HG02970 (cell line): Measurements from ENCODE around the gene HHIP.
A peak's percentile ranks its signal among the peaks of the same experiment; 100 is the strongest.

Experiments used
- ATAC-seq: cut with Tn5 transposase; IDR thresholded peaks from one replicate; pipeline ENCODE4 v1.9.1; 2021; ENCODE audit warnings: mild to moderate bottlenecking, moderate library complexity, moderate number of reproducible peaks; ENCODE audit not compliant: unreplicated experiment, low FRiP score

HHIP gene

DNA sequence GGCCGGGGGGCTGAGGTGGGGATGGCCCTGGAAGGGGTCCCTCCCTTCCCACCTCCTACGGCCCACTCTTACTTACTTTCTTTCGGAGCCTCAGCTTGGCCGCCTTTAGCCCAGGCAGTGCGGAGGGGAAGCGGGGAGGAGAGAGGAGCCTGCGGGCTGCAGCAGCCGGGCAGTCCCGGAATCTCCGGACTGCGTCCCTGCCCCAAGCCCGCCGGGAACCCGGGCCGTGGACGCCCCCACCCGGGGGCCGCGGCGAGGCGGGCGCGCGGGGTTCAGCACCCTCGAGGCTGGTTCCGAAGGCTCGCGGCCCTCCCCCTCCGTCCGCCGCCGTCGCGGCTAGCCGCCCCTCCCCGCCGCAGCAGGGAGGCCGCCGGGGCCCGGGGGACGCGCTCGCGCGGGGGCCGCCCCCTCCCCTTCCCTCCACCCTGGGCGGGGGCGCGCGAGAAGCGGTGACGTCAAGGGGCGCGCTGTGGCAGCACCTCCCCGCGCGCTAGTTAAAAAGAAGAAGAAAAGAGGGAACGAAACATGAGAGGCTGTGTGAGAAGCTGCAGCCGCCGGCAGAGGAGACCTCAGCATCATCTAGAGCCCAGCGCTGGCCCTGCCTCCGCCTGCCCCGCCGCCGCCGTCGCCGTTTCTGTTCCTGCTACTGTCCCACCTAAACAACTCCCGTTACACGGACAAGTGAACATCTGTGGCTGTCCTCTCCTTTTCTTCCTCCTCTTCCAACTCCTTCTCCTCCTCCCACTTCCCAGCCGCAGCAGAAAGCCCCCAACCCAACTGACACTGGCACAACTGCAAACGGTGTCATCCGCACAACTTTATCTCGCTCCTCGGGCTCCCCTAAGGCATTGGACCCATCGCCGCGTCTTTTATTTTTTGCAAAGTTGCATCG lies at the start of gene HHIP:
HHIP (plus strand) TSS at position 526 of the 892 bp plus-strand sequence. CDS start 520 bp downstream, outside the sequence.
- ATAC-seq, result no peak

GRCh38 chr4:144597171-144597570 lies 48.8 kb upstream of the HHIP start:
- no peak for ATAC-seq

DNA sequence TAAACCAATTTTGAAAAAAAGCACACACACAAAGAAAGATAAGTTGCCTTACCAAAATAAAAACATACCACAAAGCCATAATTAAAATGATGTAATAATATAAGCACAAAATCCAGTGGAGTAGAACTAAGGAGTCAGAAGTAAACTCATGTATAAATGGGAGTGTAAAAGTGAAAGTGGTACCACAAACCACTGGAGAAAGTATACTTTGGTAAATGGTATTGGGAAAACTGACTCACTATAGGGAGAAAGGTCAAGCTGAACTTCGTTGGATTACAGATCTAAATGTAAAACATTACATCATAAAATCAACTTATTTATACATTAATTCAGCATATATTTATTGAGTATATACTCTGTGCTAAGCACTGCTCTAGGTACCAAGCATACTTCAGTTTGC lies 46.3 kb upstream of the HHIP start:
- ATAC-seq, result no peak

DNA sequence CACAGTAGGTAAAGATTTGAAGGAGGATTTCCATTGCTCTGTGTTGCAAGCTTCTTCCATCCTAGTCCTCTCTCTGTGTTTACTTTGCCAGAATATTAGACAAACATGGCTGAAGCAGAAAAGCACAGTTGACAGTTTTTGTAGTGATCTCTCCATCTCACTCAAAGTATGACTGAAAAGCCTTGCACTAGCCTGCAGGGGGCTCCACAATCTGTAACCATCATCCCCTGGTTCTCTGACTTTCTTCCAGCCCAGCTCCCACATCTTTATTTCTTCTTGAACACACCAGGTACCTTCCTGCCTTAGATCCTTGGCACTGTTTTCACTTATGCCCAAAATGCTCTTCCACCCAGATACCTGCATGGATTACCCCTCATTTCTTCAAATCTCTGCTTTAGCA lies 34.1 kb upstream of the HHIP start:
- ATAC-seq, result no peak

- no peak for ATAC-seq
These were observed 30.9 kb upstream of the HHIP start for GRCh38 chr4:144614850-144615585.

GRCh38 chr4:144621681-144622080 lies 24.3 kb upstream of the HHIP start:
- no peak for ATAC-seq

DNA sequence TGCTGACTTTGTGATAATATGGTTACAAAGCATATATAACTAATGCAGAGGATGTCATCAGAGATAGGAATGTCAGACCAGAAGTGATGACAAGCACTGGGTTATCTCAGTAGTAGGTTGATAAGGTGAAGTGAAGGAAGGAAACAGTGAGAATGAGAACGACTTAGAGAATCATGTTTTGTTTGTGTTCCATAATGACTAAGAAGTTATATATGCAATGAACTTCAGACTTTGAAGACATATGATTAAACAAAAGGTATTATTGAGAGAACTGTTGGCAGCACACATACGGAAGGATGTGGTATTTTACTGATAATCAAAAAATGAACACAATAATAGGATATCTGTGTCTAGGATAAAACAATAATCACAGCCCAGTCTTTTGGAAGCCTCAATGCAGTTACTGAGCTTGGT lies 18.3 kb upstream of the HHIP start:
- no peak for ATAC-seq

GRCh38 chr4:144633215-144633614 lies 12.7 kb upstream of the HHIP start:
- ATAC-seq, result no peak

GRCh38 chr4:144634978-144635747 lies 10.8 kb upstream of the HHIP start:
- ATAC-seq, result peak; percentile 99

- ATAC-seq, result no peak
These were observed 1.4 kb upstream of the HHIP start for GRCh38 chr4:144644368-144645101.

- ATAC-seq, result no peak
These were observed 790 bp upstream of the HHIP start for GRCh38 chr4:144645102-144645630.

DNA sequence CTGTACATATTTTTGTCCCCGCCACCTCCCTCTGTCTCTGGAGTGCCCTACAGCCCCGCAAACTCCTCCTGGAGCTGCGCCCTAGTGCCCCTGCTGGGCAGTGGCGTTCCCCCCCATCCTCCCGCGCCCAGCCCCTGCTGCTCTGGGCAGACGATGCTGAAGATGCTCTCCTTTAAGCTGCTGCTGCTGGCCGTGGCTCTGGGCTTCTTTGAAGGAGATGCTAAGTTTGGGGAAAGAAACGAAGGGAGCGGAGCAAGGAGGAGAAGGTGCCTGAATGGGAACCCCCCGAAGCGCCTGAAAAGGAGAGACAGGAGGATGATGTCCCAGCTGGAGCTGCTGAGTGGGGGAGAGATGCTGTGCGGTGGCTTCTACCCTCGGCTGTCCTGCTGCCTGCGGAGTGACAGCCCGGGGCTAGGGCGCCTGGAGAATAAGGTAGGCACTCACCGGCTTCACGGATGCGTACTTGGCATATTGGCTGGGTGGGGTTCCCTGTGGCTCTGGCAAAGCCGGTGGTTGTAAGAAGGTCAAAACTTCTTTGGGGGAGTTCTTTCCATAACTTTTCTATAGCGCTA lies 653 bp downstream of the HHIP start:
- no peak for ATAC-seq

DNA sequence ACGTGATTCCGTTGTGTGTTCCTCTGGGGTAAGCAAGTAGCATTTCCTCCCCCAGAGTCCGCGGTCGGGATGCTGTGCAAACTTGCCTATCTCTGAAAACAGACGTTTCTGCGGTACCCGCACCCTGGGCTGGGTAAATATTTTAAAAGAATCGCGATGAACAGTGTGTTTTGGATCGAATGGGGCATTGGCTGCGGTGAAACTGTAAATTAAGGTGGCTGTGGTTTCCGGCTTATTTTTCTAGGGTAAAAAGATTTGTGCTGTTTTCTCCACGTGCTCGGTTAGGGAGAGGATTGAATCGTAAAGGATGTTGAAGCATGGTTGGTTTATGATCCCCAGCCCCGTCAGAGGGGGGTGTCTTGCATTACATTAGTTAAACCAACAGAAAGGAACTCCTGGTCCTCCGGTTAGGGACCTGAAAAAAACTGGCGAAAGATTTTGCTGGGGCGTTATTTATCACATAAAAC lies 1.2 kb downstream of the HHIP start:
- no peak for ATAC-seq

GRCh38 chr4:144647590-144647989 lies 1.6 kb downstream of the HHIP start:
- no peak for ATAC-seq

- ATAC-seq, result no peak
These were observed 2.1 kb downstream of the HHIP start for GRCh38 chr4:144648042-144648441.

GRCh38 chr4:144649646-144650045 lies 3.7 kb downstream of the HHIP start:
- ATAC-seq, result no peak

DNA sequence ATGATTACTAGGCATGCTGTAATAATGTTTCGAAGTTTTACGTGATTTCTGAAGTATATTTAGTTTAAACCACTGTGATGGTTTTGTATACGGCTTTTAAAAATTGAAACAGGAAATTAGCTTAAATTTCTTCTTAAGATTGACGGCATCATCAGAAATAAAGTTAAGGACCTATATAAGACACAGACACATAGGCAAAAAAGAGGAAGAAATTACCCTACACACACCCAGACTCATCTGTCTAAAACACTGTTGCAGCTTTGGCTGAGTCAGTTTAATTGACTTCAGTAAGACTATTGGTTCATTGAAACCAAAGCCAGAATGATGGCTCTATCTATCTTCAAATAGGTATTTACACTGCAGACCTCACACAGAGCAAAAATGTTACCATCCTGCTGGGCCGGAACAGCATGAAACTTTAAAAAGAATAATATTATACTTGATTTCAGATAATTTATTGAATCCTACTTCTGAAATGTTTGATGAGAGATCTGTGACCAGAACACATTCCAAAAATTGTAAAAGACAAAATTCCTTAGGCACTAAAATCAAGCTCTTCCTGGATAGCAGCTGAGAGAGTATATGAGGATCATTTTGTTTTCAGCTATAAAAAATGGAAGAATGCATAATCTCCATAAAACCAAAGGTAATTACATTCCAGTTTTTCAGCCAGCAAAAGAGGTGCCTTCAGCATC lies 4.5 kb downstream of the HHIP start:
- ATAC-seq, result no peak

DNA sequence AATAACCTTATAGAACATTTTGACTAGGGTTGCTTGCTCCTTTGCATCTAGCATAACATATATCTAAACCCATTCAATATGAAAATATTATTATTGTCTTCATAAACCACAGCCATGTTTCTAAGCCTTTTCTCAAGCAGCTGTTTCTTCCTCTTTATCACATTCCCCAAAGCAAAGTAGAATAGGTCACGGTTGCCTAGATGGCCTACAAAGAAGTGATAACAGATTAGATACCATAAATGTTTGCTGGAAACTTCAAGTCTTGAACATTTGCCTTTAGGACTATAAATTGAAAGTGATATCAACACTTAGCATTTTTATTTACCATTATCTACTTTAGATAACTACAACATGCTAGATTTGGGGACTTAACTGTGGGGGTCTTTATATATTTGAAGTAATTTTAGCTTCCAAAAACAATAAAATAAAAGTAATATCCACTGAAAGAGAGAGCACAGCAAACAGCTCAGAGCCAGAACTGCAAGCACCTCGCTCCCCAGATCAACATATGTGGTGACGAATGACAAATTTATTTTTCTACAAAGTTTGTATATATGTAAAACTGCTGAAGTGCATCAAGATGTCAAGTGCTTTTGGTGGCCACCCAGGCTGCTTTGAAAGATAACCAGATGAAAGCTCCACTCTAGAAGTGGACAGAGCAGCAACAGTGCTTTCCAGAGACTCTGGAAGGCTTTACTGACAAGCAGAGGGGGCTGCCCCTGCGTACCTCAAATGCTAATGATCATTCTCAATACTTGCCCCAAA lies 8.0 kb downstream of the HHIP start:
- ATAC-seq, result no peak
